NCI-H524 (cell line): ENCODE measurements around the gene HOXC13.

Experiments used
- DNase-seq, 2 experiments: peaks; one replicate each; lab custom pipeline; 2025; lab: John Stamatoyannopoulos, UW

Gene HOXC13

GRCh38 chr12:53938326-53939140 lies at the start of gene HOXC13:
HOXC13 (plus strand) TSS chr12:53938831; CDS start chr12:53938907, 76 bp downstream.
- DNase-seq = peak; percentile 99

GRCh38 chr12:53890081-53890480 lies 48.5 kb upstream of the HOXC13 start:
- no peak for DNase-seq

- no peak for DNase-seq
These were observed 45.8 kb upstream of the HOXC13 start for GRCh38 chr12:53892762-53893395.

- DNase-seq = no peak
These were observed 39.4 kb upstream of the HOXC13 start for GRCh38 chr12:53899230-53899629.

GRCh38 chr12:53907103-53907502 lies 31.5 kb upstream of the HOXC13 start:
- no peak for DNase-seq

- DNase-seq = no peak
These were observed 21.6 kb upstream of the HOXC13 start for GRCh38 chr12:53916788-53917655.

- no peak for DNase-seq
These were observed 13.9 kb upstream of the HOXC13 start for GRCh38 chr12:53924521-53925405.

GRCh38 chr12:53927220-53928029 lies 11.2 kb upstream of the HOXC13 start:
- DNase-seq = no peak

- DNase-seq = no peak
These were observed 10.4 kb upstream of the HOXC13 start for GRCh38 chr12:53928054-53928835.

GRCh38 chr12:53929527-53929926 lies 9.1 kb upstream of the HOXC13 start:
- DNase-seq = no peak

GRCh38 chr12:53930591-53931255 lies 7.9 kb upstream of the HOXC13 start:
- no peak for DNase-seq

- DNase-seq = no peak
These were observed 6.6 kb upstream of the HOXC13 start for GRCh38 chr12:53931844-53932581.

- DNase-seq = no peak
These were observed 5.7 kb upstream of the HOXC13 start for GRCh38 chr12:53932915-53933314.

- no peak for DNase-seq
These were observed 3.0 kb upstream of the HOXC13 start for GRCh38 chr12:53935383-53936341.

- DNase-seq = no peak
These were observed 1.5 kb upstream of the HOXC13 start for GRCh38 chr12:53937099-53937498.

- DNase-seq = no peak
These were observed 870 bp upstream of the HOXC13 start for GRCh38 chr12:53937596-53938325.
